ENCODE data around the gene AKAP5.

GRCh38 chr14:64522591-64523355 lies 57.5 kb downstream of the AKAP5 start:
- no peak for TF ChIP-seq EP300 (IDR thresholded peaks at IDR 0.05; ENCODE audit: borderline replicate concordance)
- no peak for TF ChIP-seq EGR1 (IDR thresholded peaks at IDR 0.05)
- no peak for TF ChIP-seq TCF12 (IDR thresholded peaks at IDR 0.05; ENCODE audit: low read depth)
- no peak for TF ChIP-seq REST (IDR thresholded peaks at IDR 0.05; ENCODE audit: low read depth)
- TF ChIP-seq USF1 (IDR thresholded peaks at IDR 0.05) = no peak
- TF ChIP-seq FOXM1 (IDR thresholded peaks at IDR 0.05; ENCODE audit: borderline replicate concordance, low read depth) = no peak
- no peak for TF ChIP-seq CREB1 (IDR thresholded peaks at IDR 0.05; ENCODE audit: low read depth)
- TF ChIP-seq CEBPB (IDR thresholded peaks at IDR 0.05) = no peak

All from Ishikawa (cell line).